GM08714 (cell line): ENCODE data around the gene USP33.
"Not testable (repeated sequence)": the region's sequence is repeated elsewhere in the genome, so short reads cannot be mapped to it uniquely, and the experiment has no call there.

ENCODE experiments used
- H3K4me3 ChIP-seq: fragments of 200-500 bp; sonication (Bioruptor generic); 2 replicates; pipeline ENCODE4 v1.5.1; 2014; ENCODE audit warnings: mild to moderate bottlenecking, low read length, inconsistent platforms
- ZNF274 ChIP-seq: IDR thresholded peaks from 2 replicates; pipeline ENCODE4 v1.6.1; 2012; ENCODE audit warnings: mild to moderate bottlenecking, low read depth, low read length

Gene USP33

DNA sequence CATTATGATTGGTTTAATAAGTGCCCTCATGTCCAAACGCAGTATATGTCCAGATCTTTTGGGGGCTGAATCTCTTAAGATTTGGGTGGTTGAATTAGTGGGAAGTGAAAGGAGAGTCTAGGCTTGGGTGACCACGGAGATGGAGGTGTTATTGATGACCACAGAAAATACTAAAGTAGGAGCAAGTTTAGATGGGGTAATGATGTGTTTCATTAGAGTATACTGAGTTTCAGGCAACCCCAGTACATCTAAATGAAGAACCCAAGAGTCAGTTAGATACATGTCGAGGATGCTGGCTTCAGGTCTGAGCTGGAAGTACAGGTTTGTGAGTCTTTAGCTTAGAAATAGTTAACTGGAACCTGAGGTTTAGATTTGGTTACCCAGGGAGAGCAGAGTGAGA lies 70.7 kb downstream of the USP33 start:
- H3K4me3 ChIP-seq = no peak overlapping the region
- TF ChIP-seq ZNF274 = no peak

DNA sequence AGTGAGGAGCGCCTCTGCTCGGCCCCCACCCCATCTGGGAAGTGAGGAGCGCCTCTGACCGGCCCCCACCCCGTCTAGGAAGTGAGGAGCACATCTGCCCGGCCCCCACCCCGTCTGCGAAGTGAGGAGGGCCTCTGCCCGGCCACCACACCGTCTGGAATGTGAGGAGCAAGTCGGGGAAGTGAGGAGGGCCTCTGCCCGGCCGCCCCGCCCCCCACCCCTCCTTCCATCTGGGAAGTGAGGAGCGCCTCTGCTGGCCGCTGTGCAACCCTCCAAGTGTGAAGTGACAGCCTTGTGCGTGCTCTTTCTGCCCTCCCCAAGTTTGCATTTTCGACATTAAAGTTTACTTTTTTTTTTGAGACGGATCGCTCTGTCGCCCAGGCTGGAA lies 72.1 kb downstream of the USP33 start:
- TF ChIP-seq ZNF274 = no peak
- H3K4me3 ChIP-seq = no peak overlapping the region

DNA sequence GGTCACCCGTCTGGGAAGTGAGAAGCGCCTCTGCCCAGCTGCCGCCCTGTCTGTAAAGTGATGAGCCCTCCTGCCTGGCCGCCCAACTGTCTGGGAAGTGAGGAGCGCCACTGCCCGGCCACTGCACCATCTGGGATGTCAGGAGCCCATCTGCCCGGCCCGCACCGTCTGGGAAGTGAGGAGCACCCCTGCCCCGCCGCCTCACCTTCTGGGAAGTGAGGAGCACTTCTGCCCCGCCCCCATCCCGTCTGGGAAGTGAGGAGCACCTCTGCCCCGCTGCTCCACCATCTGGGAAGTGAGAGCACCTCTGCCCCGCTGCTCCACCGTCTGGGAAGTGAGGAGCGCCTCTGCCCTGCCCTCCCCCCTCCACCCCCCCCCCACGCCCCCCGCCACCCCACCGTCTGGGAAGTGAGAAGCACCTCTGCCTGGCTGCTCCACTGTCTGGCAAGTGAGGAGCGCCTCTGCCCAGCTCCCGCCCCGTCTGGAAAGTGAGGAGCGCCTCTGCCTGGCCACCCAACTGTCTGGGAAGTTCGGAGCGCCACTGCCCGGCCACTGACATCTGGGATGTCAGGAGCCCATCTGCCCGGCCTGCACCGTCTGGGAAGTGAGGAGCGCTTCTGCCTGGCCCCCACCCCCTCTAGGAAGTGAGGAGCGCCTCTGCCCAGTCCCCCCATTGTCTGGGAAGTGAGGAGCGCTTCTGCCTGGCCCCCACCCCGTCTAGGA lies 72.7 kb downstream of the USP33 start:
- H3K4me3 ChIP-seq = no peak overlapping the region
- TF ChIP-seq ZNF274 = no peak

DNA sequence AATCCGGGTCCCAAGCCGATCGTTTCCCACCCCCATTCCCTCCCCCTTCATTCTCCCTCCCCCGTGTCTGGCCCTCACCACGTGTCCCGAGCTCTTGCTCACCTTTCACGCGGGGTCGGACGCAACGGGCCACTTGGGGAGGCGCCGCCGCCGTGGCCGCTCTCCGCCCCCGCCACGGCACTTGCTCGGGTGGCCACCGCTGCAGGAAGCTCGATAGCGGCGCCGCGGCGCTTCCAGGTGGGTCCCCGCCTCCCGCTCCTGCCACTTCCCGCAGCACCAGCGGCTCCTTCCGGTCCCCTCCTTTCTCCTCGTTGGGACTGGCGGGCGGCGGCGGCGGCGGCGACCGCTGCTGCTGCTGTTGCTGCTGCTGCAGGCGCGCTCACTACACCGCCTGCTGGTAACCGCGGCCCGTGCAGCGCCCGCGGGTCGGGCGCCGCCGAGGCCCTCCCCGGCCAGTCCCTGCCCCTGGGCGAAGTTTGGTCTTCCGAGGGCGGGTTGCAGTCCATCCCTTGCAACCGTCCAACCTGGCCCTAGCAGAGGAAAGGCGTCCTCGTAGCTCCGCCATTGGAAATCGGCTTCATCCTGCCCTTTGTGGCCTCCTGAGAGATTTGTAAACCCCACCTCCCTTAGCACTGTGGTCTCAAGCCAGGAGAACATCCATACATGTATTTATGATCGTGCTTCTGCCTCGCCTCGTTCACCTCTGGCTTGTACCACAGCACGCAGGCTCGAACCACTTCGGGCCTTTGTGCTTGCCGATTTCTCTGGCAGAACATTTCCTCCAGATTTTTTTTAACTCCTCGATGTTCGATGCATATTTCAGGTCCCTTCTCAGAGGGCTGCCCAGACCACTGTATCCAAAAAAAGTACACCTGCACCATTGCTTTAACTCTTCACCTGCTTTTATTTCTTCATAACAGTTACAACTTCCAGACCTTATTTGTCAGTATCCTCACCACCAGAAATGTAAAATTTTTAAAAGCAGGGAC lies 76.2 kb downstream of the USP33 start:
- TF ChIP-seq ZNF274 = no peak
- H3K4me3 ChIP-seq = peak overlapping the region; percentile 89

DNA sequence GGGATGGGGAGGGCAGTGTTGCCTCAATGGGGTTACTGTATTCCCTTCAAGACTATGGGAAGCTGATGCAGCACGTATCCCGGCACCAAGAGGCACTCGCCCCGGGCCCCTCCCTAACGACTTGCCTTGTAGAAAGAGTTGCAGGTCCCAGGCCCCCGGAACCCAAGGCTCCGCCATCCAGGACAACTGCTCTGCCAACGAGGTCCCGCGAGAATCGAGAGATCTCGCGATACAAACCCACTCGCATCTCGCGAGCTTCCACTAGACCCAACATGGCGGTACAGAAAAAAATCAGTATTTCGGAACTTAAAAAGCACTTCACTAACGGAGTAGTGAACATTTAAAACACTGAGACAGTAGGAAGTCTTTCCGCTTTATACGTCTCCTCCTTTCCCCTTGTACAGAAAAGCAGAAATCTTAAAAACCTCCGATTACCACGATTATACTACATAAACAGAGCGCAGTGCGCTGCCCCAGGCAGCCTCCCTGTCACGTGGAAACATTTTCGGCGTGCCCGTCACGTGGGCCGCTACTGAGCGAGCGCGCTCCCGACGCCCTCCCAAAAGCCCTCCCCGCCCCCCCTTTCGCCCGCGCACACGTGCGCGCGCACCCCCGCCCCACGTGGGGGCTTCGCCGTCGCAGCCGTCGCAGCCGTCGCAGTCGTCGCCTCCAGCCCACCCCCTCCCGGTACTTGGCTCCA lies 77.0 kb downstream of the USP33 start, which contains the start of gene ZZZ3:
Gene ZZZ3, minus strand, starts transcription at position 199 of the 700 bp plus-strand sequence. CDS start 49,304 bp downstream, outside the sequence.
- TF ChIP-seq ZNF274 = no peak

DNA sequence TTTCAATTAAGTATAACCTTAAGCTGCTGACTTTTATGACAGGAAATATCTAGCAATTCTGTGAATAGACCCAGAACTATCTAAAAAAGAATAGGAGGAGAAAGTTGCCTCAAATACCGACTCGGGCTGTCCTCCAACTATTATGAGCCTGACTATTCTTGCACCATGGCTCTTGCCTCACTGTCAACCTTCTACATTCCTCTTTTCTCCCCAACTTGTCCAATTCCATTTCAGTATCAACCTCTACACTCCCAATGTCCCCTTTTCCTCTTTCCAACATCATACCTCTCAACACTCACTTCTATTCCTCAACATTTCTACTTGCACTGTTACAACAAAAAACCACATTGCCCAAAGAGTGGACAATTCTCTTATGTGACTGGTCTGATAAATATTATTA lies 79.5 kb downstream of the USP33 start:
- no peak overlapping the region for H3K4me3 ChIP-seq
- no peak for TF ChIP-seq ZNF274

More for the DNA sequence above, 77.0 kb downstream of the USP33 start, which contains the start of gene ZZZ3:
- H3K4me3 ChIP-seq = peak within 1 kb of the TSS; percentile 89

DNA sequence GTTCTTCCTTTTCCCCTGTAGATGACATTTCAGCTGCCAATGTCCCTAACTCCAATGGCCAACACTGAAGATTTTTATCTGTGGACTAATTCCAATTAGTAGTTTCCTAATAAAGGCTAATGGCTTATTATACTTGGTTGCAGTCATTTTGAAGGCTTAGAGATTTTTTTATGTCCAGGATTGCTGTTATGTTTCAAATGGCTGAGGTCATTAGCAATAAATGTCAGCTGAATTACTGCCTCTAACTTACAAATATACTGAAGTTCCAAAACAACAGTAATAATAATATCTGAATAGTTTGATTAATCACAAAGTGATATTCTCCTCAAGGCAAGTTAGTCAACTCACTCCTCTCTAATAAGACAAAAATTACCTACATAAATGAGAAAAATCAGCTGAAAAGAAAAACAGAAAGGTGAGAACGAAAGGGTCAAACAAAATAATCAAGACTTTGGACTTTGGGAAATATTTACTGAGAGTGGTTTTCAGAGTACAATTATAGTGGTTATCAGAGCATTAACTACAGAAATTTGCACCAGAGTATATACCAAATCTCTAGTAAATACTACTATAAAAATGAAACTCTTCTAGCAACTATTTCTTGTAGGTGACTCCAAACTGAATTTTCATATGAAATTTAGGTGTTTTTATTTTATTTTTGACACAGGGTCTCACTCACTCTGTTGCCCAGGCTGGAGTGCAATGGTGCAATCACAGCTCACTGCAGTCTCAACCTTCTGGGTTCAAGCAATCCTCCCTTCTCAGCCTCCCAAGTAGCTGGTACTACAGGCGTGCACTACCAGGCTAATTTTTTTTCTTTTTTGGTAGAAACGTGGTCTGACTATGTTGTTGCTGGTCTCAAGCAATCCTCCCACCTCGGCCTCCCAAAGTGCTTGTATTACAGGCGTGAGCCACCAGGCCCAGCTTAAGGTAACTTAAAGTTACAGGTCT lies 80.7 kb downstream of the USP33 start:
- H3K4me3 ChIP-seq = no peak overlapping the region
- TF ChIP-seq ZNF274 = no peak

DNA sequence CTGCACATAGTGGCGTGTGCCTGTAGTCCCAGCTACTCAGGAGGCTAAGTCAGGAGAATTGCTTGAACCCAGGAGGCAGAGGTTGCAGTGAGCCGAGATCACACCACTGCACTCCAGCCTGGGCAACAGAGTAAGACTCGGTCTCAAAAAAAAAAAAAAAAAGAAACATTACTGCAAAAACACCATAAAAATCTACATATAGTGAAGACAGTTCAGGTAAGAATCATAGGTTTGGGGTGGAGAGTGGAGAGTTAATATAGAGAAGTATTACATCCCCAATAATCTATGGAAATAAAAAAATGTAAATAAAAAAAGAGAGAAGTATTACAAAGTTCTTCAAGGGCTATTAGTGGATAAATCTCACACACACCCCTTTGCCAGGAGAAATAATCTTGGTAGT lies 84.8 kb downstream of the USP33 start:
- H3K4me3 ChIP-seq = not testable (repeated sequence)

DNA sequence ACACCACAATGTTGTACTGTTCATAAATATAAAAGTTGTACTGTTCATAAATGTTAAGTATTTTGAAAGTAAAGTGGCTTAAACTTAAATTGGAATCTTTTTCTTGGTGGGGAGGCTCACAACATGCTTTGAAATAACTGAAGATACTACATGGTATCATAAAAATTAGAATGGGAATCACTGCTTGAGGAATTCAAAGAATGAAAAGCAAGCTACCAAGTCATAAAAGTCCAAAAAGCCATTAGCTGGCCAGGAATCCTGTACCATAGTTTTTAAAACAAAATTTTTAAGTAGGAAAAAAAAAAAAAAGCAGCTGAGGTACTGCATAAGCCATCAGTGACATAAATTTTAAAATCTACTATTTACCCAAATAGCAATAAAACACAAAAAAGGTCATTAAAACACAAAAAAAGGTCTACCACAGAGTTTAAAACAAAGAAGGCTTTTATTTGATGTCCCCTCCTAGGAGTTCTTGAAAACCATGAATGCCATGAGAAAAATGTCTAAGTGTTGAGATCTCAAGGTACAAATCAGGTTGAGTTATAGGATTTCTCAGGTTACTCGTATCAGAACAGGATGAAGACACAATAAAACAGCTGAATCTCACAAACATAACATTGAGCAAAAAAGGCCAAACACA lies 85.8 kb downstream of the USP33 start:
- H3K4me3 ChIP-seq = no peak overlapping the region
- TF ChIP-seq ZNF274 = no peak

DNA sequence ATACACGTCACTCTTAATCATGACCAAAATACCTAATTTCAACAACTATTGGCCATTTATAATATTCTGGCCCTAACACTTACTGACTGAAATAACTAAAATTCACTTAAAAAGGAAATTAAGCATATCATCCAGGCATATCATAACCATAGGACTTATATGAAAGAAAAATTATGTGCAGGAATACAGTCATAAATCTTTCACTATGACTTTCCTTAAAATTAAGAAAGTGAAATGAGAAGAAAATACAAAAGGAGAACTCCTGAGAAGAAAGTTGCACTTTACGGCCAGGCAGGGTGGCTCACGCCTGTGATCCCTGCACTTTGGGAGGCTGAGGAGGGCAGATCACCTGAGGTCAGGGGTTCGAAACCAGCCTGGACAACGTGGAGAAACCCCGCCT lies 86.6 kb downstream of the USP33 start:
- no peak overlapping the region for H3K4me3 ChIP-seq
- no peak for TF ChIP-seq ZNF274

DNA sequence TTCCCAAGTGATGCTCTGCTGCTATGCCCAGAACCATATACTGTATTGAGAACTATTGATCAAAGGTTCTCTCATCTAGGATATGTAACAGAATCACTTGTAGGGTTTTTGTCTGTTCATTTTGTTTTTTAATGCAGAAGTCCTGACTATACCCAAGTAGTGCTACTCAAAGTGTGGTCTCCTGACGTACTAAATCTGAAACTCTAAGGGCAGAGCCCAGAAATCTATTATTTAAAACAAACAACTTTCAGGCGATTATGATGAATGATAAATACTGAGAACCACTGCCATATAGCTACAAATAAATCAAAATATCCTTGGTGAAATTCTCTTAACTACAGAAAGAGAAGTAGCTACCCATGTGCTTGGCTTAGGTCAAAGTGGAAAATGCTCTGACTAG lies 87.3 kb downstream of the USP33 start:
- no peak overlapping the region for H3K4me3 ChIP-seq
- TF ChIP-seq ZNF274 = no peak

DNA sequence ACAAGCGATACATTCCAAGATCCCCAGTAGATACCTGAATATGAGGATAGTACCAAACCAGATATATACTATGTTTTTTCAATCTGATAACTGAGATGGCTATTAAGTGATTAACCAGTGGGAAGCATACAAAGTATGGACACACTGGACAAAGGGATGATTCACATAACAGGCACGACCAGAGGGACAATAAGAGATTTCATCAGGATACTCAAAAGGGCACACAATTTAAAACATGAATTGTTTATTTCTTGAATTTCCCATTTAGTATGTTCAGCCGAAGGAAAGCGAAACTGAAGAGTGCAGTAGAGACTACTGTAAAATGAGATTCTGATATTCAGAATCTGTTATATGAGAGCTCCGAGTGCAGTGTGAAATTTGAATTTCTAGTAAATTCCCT lies 87.8 kb downstream of the USP33 start:
- H3K4me3 ChIP-seq = no peak overlapping the region
- TF ChIP-seq ZNF274 = no peak

DNA sequence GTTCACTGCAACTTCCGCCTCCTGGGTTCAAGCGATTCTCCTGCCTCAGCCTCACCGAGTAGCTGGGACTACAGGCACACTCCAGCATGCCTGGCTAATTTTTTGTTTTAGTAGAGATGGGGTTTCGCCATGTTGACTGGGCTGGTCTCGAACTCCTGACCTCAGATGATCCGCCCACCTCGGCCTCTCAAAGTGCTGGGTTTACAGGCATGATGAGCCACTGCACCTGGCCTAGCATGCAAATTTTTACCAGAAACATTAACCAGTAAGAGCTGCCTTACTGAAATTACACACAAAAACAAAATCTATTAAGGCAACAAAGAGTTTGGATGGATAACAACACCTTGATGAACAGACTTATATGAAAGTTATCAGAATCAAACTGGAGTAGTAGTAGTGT lies 89.3 kb downstream of the USP33 start:
- H3K4me3 ChIP-seq = no peak overlapping the region

More for the DNA sequence above, 89.3 kb downstream of the USP33 start:
- TF ChIP-seq ZNF274 = no peak
